G401 (cell line): Measurements from ENCODE around the gene NCKAP5. TPM values are rescaled to one million over a fixed set of nuclear protein-coding genes. Genes with fewer than 3 reads are reported as not detected.

Experiments used
- DNase-seq: peaks from one replicate; pipeline ENCODE4 v3.0.0-alpha.2; 2015; ENCODE audit warnings: low spot score
- in situ Hi-C: cut with HindIII; loops from 2 replicates; pipeline ENCODE4 v1.10.0; 2016; ENCODE audit warnings: low sequenced_read_pairs, mixed read lengths
- total RNA-seq: library from RNA; depleted of rRNA; stranded (reverse); fragments of >200 nt; shearing (Covaris generic); gene quantifications from 2 replicates; pipeline ENCODE4 v1.2.3, GENCODE V29; 2014; rRNA removed

Gene NCKAP5
- not detected in 2 replicates for total RNA-seq

DNA sequence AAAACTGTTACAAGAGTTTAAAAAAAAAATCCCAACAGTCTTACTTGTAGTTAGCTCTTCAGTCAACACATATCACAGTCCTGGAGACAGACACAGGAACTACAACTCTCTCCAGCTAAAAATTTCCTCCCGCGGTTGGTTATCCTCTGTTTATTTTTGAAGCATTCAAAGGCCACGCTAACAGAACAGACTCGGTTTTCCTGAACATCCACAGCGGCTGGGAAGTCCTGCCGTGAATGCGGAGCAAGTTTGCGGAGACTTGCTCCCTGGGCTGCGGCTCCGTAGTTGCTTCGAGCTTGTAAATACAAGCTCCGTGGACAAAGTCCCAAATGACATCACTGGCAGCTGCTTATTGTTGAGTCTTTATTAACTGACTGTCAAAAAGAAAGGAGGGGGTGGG lies at the start of gene NCKAP5:
Gene NCKAP5 (minus strand): TSS at position 292 of the 400 bp plus-strand sequence. CDS start 50,937 bp downstream, outside the sequence.
- DNase-seq, result no peak
- in situ Hi-C loops, result no loop called here

DNA sequence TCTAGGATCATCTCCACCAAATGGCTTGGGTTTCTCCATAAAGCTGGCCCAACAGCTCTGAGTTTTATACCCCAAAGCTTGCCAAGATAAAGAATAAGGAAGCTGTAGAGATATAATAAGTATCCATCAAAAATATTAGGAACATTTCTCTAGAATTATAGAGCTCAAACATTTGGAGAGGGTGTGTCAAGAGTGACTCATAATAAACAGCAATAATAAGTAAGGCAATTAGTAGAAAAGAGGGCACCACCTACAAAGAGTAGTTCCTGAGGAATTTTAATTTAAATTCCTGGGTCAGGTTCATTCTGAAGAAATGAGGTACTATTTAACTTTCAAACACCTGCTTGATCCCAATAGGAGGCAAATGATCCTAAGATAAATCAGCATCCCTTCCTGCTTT lies 41.4 kb upstream of the NCKAP5 start:
- in situ Hi-C loops, result no loop called here
- no peak for DNase-seq

DNA sequence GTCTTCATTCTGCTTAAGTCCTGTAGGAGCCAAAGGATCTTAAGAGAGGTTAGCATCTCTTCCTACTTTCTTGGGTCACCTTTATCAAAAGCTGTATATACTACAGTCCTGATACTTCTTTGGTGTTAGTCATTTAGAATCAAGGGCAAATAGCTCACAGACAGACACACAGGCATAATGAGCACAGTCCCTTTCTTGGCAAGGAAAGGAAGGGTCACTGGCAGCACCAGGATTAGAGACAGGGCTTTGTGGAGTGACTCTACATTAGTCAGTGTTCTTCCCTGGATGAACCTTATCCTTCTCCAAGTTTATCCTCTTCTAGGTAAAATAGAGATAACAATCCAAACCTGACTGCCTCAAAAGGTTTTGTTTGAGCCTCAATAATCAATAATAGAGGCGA lies 40.0 kb upstream of the NCKAP5 start:
- in situ Hi-C loops, result no loop called here
- DNase-seq, result no peak

DNA sequence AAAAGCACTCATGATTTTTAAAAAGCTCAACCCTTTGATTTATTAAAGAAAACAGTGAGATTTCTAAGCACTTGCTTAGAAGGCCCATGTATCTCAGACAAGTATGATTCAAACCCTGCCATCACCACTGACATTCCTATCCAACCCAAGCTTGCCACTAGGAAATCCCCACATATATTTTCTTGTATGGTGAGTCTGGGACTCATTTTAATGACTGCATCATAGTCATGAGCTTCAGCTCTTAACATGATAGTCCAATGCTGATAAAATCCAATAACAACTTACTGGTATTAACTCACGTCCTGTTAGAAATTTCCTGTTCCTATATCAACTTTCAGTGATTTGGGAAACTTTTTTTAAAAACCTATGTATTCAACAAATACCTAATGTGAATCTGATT lies 39.4 kb upstream of the NCKAP5 start:
- in situ Hi-C loops, result no loop called here

DNA sequence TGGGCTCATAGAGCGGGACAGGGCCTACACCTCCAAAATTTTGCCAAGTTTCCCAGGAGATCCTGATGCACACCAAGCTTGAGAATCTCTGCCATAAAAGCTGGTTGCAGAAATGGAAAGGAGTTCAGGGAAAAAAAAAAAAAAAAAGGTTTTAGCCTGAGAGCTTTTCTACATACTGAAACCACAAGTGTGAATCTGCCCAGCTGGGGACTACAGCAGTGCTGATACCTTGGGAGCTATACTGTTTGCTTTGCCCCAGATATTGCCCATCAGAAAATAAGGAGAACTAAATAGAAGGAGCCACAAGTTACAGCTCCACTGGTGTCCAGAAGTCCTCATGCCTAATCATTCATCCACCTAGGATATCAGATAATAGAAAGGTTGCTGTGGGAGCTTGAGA lies 38.4 kb upstream of the NCKAP5 start:
- no peak for DNase-seq
- in situ Hi-C loops, result no loop called here

More for the DNA sequence above, 39.4 kb upstream of the NCKAP5 start:
- no peak for DNase-seq

DNA sequence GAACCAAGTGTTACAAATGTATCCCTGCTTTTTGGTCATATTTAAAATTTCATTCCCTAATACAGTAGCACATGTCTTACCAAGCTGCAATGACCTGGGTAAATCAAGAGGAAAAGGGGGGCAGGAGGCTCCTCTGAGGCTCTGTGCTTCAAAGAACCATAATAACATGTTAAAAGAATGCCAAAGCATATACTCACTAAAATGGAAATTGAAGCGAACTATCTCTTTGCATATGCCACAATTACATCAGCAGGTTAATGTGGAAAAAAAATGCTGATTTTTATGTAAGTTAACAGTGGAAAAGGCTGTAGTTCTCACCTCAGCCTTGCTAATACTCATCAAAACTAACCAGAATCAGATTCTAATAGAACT lies 37.5 kb upstream of the NCKAP5 start:
- no peak for DNase-seq
- in situ Hi-C loops, result no loop called here

DNA sequence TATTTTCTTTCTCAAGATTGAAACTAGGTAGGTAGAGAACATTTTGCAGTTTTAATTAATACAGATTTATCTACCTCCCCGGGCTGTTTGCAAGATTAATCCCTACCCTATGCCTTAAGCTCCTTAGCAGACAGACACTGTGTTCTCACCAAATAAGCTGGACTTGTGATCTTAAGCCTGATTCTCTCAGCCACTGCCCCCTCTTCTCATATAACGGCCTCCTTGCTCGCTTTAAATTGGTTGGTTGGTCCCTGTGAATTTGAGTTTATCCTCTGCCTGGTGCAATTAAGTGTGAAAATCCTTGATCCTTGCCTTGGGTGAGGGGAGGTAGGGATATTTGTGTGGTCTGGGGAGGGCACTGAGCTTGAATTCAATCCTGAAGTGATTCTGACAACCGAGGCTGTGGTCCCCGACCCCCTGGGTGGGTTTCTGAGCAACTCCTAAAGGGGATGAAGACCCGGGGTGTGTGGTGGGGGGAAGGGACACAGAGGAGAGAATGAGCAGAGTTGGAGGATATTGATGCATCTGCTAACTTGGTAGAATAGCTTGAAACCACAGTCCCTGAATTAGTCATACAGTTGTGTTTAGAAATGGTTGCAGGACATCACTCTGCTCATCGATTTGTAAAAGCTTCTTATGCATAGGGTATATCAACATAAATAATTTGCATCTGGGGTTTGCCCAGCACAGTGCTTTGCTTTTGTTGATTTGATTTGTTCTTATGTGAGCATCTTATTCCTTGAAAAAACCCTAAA lies 36.9 kb upstream of the NCKAP5 start:
- in situ Hi-C loops, result no loop called here
- DNase-seq, result no peak

DNA sequence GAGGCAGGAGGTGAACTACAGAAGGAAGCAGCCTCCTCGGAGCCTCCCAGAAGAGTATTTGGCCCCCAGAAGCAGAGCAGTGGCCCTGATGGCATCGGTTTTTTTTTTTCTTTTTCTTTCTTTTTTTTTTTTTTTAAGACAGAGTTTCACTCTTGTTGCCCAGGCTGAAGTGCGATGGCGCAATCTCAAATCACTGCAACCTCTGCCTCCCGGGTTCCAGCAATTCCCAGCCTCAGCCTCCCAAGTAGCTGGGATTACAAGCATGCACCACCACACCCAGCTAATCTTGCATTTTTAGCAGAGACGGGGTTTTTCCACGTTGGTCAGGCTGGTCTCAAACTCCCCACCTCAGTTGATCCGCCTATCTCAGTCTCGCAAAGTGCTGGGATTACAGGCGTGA lies 34.8 kb upstream of the NCKAP5 start:
- DNase-seq, result no peak
- in situ Hi-C loops, result no loop called here

DNA sequence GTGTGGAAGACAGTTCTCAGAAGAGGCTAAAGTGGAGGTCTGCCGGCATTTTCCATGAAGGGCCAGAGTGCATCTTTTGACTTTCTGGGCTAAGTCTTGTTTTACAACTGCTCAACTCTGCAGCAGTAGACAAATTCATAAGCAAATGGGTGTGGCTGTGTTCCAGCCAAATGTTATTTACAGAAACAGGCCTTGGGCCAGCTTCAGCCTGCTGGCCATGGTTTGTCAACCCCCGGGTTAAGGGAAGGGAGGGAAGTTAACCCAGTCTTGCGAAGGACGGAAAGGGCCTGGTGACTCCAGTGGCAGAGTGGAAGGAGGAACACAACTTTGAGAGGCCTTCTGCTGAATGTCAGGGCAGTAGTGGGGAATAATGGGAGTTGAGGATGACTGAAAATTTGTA lies 34.3 kb upstream of the NCKAP5 start:
- DNase-seq, result no peak
- in situ Hi-C loops, result no loop called here

DNA sequence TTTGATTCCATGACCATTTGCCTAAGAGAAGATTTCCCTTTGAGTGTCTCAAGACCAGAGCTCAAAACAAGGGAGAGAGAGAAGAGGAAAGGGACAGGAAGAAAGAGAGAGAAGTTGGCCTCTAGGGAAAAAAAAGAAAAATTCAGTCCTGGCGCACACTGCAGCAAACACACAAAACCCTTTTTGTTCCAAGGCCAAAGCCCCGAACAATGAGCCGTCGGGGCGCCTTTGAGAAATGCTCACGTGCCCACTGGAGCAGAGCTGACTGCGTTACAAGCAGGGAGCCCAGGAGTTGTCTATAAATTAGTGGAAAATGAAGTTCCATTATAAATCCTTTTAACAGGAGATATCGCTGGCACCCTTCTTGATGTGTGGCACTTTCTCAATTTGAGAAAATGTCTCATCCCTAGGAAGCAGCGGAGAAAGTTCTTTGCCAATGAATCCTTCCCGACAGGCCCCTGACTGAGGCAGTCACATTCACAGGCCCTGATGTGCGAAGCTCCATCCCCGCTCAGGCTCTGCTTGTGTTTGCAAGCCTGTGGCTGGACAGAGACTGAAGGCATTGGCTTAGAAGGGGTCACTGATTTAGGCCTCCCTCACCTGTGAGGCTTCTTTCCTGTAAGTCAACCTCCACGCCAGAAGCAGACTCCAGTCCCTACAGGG lies 32.1 kb upstream of the NCKAP5 start:
- in situ Hi-C loops, result no loop called here
- DNase-seq, result peak; percentile 13

DNA sequence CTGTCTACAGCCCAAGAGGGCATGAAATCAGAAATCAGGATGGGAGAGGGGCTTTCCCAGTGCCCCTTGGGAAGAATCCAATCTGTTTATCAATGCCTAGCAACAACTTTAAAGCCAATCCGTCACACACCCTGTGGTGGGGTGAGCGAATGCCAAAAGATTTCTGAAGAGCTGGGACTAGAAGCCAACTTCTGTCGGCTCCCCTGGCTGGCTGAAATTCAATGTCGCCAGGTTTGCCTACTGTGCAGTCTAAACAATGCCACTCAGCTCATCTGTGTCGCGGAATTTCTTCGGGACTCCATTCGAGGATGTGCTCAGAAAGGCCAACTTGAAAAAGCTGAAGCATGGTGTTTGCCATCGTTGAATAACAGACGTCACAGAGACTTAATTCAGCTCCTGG lies 31.5 kb upstream of the NCKAP5 start:
- in situ Hi-C loops, result no loop called here
- peak; percentile 6 for DNase-seq

DNA sequence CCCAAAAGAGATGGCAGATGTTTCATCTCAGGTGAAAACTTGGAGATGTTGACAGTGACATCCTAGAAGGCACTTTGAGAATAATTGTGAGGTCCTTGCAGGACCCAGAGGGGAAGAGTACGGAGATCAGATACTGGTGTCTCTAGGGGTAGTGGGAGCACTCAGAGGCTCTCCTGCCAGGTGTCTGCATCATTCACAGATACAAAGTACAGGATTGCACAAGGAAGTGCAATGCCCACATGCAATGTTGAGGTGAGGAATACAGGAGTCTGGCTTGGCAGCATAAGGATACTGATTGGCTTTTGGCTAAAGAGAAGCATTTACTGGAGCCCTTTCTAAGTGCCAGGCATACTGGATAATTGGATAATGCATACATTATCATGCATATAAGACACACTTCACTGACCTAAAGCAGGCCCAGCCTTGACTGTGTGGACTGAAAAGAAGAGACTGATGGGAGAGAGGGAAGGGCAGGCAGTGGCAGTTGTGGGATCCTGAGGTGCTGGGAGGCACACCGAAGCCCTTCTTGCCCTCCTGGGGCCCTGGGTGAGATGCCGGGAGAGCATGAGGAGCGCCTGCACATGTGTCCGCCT lies 31.0 kb upstream of the NCKAP5 start:
- in situ Hi-C loops, result no loop called here

DNA sequence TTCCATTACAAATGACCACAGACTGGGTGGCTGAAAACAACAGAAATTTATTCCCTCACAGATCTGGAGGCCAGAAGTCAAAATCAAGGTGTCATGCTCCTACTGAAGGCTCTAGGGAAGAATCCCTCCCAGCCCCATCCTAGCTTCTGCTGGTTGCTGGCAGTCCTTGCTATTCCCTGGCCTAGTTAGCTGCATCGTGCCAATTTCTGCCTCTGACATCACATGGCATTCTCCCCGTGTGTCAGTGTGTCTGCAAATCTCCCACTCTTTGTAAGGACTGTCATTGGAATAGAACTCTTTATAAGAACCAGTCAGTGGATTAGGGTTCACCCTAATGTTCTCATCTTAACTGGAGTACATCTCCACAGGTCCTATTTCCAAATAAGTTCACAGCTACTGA lies 30.5 kb upstream of the NCKAP5 start:
- in situ Hi-C loops, result no loop called here
- DNase-seq, result no peak

More for the DNA sequence above, 31.0 kb upstream of the NCKAP5 start:
- no peak for DNase-seq

DNA sequence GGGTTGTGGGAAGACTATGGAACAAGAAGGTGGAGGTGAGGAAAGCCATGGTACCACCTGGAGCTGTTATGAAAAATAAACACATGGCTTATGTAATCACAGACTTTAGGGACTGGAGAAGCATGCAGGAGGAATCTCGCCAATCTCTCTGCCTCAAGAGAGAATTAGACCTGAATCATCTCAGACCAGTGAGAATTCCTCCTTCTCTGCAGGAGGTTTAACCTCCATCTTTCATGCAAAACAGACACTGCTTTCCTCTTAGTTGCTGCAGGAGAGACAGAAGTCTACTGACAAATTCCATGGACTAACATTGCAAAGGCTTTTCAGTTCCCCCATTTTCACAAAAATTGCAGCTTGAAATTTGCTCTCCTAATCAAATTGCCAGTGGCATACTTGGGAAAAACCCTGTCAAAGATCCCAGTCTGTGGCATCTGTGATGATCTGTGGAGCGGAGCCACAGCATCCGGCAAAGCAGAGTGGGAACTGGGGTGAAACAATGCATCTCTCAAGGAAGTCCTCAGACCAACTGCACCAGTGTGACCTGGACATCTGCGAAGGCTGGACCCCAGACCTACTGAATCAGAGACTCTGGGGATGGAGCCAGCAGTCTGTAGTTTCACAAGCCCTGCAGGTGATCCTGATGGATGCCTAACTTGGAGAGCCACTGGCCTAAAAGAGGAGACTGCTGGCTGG lies 28.6 kb upstream of the NCKAP5 start:
- in situ Hi-C loops, result no loop called here
- peak; percentile 5 for DNase-seq

DNA sequence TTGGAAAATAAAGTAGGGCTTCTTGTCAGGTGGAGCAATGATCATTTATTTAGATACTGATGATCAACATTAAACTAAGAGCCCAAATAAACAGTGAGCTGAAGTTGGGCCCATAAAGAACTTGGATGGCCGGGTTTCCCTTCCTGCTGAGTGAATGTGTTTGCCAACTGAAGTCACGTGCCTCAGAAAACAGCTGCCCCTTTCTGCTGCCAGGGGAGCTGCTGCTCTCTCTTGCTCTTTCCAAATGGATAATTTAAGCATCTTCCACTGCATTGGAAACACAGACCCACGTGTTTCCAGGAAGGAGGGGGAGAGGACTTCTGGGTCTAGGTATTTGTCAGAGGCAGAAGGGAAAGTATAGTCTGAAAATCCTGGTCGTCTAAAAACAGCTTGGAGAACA lies 22.9 kb upstream of the NCKAP5 start:
- in situ Hi-C loops, result no loop called here
- peak; percentile 74 for DNase-seq

DNA sequence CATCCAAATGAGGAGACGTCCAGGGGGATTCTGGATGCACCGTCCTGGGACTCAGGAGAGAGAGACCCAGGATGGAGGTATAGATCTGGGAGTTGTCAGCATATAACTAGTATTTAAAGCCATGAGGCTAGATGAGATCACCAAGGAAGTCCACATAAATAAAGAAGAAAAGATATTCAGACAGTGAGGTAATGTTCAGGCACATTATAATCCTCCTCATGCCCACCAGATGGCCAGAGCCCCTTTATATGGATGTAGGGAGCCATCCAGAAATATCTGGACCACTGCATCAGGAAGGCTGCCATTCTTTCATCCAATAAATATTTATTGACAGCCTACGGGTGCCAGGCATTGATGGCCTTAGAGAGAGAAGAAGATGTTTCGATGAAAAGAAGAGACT lies 21.2 kb upstream of the NCKAP5 start:
- in situ Hi-C loops, result no loop called here
- no peak for DNase-seq

DNA sequence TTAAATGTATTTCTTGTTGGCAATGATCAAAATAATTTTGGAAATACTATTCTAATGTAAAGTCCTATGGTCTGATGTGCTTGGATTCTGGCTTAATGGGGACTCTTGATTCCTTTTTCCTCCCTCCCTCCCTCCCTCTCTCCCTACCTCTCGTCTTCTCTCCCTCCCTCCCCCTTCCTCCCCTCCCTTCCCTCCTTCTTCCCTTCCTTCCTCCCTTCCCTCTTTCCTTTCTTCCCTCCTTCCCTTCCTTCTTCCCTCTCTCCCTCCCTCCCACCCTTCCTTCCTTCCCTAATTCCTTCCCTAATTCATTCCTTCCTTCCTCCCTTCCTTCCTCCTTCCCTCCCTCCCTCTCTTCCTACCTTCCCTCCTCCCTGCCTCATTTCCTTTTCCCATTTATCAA lies 19.9 kb upstream of the NCKAP5 start:
- in situ Hi-C loops, result no loop called here
- DNase-seq, result no peak

DNA sequence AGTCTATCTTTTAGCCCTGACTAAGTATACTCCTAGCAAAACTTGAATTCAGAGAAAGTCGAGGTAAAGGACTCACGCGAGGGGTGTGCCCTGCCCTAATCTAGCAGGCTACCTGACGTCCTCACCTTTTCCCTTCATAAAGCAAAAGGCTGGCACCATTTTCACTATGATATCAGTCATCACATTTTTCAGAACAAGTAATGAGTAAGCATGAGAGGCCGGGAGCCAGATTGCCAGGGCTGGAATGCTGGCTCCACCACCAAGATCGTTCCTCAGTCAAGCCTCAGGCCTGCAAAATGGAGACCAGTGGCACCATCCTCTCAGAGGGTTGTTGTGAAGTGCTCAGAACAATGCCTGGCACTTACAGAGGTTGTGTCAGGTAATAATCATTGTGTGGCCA lies 18.7 kb upstream of the NCKAP5 start:
- no peak for DNase-seq
- in situ Hi-C loops, result no loop called here

DNA sequence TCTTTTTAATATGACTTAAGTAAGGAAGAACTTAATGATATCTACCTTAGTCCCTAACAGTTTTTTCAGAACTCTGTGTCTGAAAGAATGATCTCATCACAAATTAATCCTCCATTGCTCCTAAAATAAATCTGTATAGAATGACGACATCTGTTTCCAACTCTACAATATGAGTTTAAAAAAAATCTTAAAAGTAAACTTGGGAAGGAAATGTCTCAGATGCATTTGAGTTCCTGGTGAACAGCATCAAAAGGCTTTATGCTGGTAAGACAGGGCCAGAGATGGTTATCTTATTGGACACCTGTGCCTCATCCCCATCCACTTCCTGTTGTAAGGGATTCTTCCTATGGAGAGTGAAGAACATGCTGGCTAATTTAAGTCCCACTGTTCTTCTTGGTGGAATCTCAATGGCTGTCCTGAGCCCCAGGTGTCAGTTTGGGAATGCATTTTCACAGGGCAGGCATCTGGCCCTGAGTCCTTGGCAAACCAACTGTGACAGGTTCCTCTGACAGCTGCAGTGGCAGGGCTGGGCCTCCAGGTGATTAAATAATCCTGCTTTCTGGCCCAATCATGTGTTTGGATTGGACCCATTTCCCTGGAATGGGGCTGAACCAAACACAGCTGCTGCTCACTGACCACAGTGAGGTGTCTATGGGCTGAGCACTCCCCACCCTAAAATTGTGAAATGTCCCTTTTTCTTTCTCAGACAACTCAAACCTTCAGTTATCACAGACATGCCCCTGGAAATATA lies 12.9 kb upstream of the NCKAP5 start:
- in situ Hi-C loops, result no loop called here

More for the DNA sequence above, 12.9 kb upstream of the NCKAP5 start:
- DNase-seq, result no peak
